ENCODE results near the gene INSL3. TPM values are rescaled to one million over a fixed set of nuclear protein-coding genes. Genes with fewer than 3 reads are reported as not detected.

Gene INSL3
- total and polyA plus RNA-seq, 2 donors from 2014 or later: not detected

- Histone ChIP-seq H3K9me3 (ENCODE audit: control insufficient read depth in 2 of 3, insufficient read depth in 1 of 3, low read length in 3 of 3) (no peaks in the 10 kb centered on the region), H3K27ac (ENCODE audit: low read depth in 2 of 2, low read length in 2 of 2) (no peak overlapping the region), H3K36me3 (ENCODE audit: control insufficient read depth in 2 of 3, insufficient read depth in 3 of 3, low read length in 3 of 3) (no peaks in the 10 kb centered on the region), H3K9ac (ENCODE audit: low read length in 3 of 3) (no peak overlapping the region), H3K4me3 (ENCODE audit: low read length in 3 of 3) (no peak overlapping the region), H3K27me3 (ENCODE audit: control insufficient read depth, insufficient read depth, low read length) (no peaks in the 10 kb centered on the region), H3K4me1 (ENCODE audit: control insufficient read depth in 2 of 3, insufficient read depth in 2 of 3, low read depth in 1 of 3, low read length in 3 of 3) (peaks cover 0 to 2% (median 0%) of the 10 kb centered on the region in 3 donors)
- DNase-seq: no peak
- intact Hi-C loops (cut with DNase I): no loop called here
- no peak for TF ChIP-seq CTCF (IDR thresholded peaks at IDR 0.05; ENCODE audit: borderline replicate concordance, extremely low read depth, insufficient read depth)
- FAIRE-seq: no peak
Measured at GRCh38 chr19:17843292-17843827, 22.0 kb upstream of the INSL3 start.

- no peak for FAIRE-seq
- peak in 1 of 5 donors; percentile 69 for DNase-seq
- H3K9me3 ChIP-seq (ENCODE audit: control insufficient read depth in 2 of 3, insufficient read depth in 1 of 3, low read length in 3 of 3): no peaks in the 10 kb centered on the region
- no peaks in the 10 kb centered on the region for H3K27me3 ChIP-seq (ENCODE audit: control insufficient read depth, insufficient read depth, low read length)
- no peak overlapping the region for H3K27ac ChIP-seq (ENCODE audit: low read depth in 2 of 2, low read length in 2 of 2)
- H3K9ac ChIP-seq (ENCODE audit: low read length in 3 of 3): no peak overlapping the region
- no peak overlapping the region for H3K4me3 ChIP-seq (ENCODE audit: low read length in 3 of 3)
- intact Hi-C loops (cut with DNase I): no loop called here
- H3K36me3 ChIP-seq (ENCODE audit: control insufficient read depth in 2 of 3, insufficient read depth in 3 of 3, low read length in 3 of 3): no peaks in the 10 kb centered on the region
- TF ChIP-seq CTCF (IDR thresholded peaks at IDR 0.05; ENCODE audit: borderline replicate concordance, extremely low read depth, insufficient read depth): no peak
- H3K4me1 ChIP-seq (ENCODE audit: control insufficient read depth in 2 of 3, insufficient read depth in 2 of 3, low read depth in 1 of 3, low read length in 3 of 3): peaks cover 0 to 2% (median 0%) of the 10 kb centered on the region in 3 donors
Measured at GRCh38 chr19:17842663-17843291, 21.5 kb upstream of the INSL3 start.

- TF ChIP-seq CTCF (IDR thresholded peaks at IDR 0.05; ENCODE audit: borderline replicate concordance, extremely low read depth, insufficient read depth): no peak
- no peaks in the 10 kb centered on the region for H3K27me3 ChIP-seq (ENCODE audit: control insufficient read depth, insufficient read depth, low read length)
Measured at GRCh38 chr19:17841810-17842662, 20.7 kb upstream of the INSL3 start.

More at GRCh38 chr19:17841810-17842662, 20.7 kb upstream of the INSL3 start:
- no peak for FAIRE-seq
- Histone ChIP-seq H3K36me3 (ENCODE audit: control insufficient read depth in 2 of 3, insufficient read depth in 3 of 3, low read length in 3 of 3) (no peaks in the 10 kb centered on the region), H3K9ac (ENCODE audit: low read length in 3 of 3) (no peak overlapping the region), H3K9me3 (ENCODE audit: control insufficient read depth in 2 of 3, insufficient read depth in 1 of 3, low read length in 3 of 3) (no peaks in the 10 kb centered on the region), H3K27ac (ENCODE audit: low read depth in 2 of 2, low read length in 2 of 2) (no peak overlapping the region), H3K4me1 (ENCODE audit: control insufficient read depth in 2 of 3, insufficient read depth in 2 of 3, low read depth in 1 of 3, low read length in 3 of 3) (peaks cover 0 to 2% (median 0%) of the 10 kb centered on the region in 3 donors), H3K4me3 (ENCODE audit: low read length in 3 of 3) (no peak overlapping the region)
- intact Hi-C loops (cut with DNase I): no loop called here
- peak; percentile 96 to 97 (median 96) for DNase-seq

All from kidney (tissue), 14 donors.